Measurements from ENCODE around the gene NTSR2.

NTSR2 gene

GRCh38 chr2:11610624-11611242, 59.3 kb downstream of the NTSR2 start:
- H3K4me3 Mint-ChIP-seq, result no peak overlapping the region
- H3K36me3 Mint-ChIP-seq, result no peaks in the 10 kb centered on the region
- no peaks in the 10 kb centered on the region for H3K27me3 Mint-ChIP-seq
- no peak for DNase-seq
- no peak overlapping the region for H3K27ac Mint-ChIP-seq
- no peaks in the 10 kb centered on the region for H3K4me1 Mint-ChIP-seq
- CTCF ChIA-PET, result interaction anchor here (0.9 kb wide), 1 partner anchor 72 kb away, joined by 3 read pairs; no protein-coding TSS in a partner anchor
- no peaks in the 10 kb centered on the region for H3K9me3 Mint-ChIP-seq
